Spleen (tissue), 11 donors: Measurements from ENCODE around the gene DBF4. TPM values are rescaled to one million over a fixed set of nuclear protein-coding genes. Genes with fewer than 3 reads are reported as not detected.
A peak's percentile ranks its signal among the peaks of the same experiment; 100 is the strongest.

Experiments
- DNase-seq: peaks from one replicate; pipeline ENCODE4 v3.0.0-alpha.2; 2020
- H3K27ac ChIP-seq, 8 donors: fragments of 200-600 bp; sonication (generic) in 7 of 8; 1 replicate in 4 of 8; 2 replicates in 4 of 8; pipeline versions ENCODE4 v1.5.0 to v1.8.0; 2016 to 2021; ENCODE audit warnings: inconsistent platforms in 4 of 8, mild to moderate bottlenecking in 4 of 8, moderate library complexity in 1 of 8
- H3K27me3 ChIP-seq, 7 donors: fragments of 200-600 bp; sonication (generic) in 6 of 7; replicated peaks in 1 of 7; 1 replicate in 4 of 7; 2 replicates in 3 of 7; pipeline versions ENCODE4 v1.5.0 to v1.8.0; 2016 to 2021; ENCODE audit warnings: inconsistent platforms in 3 of 7, mild to moderate bottlenecking in 1 of 7
- H3K36me3 ChIP-seq, 6 donors: fragments of 200-600 bp; sonication (generic) in 5 of 6; 1 replicate in 4 of 6; 2 replicates in 2 of 6; pipeline versions ENCODE4 v1.5.0 to v1.8.0; 2016 to 2021; ENCODE audit warnings: inconsistent platforms in 2 of 6
- H3K4me1 ChIP-seq, 6 donors: fragments of 200-600 bp; sonication (generic) in 5 of 6; 1 replicate in 3 of 6; 2 replicates in 3 of 6; pipeline versions ENCODE4 v1.5.0 to v1.8.0; 2016 to 2021; ENCODE audit warnings: inconsistent platforms in 3 of 6
- H3K4me3 ChIP-seq, 8 donors: fragments of 200-600 bp; sonication (generic) in 7 of 8; 1 replicate in 4 of 8; 2 replicates in 4 of 8; pipeline versions ENCODE4 v1.5.0 to v1.8.0; 2016 to 2021; ENCODE audit warnings: inconsistent platforms in 4 of 8, mild to moderate bottlenecking in 4 of 8, moderate library complexity in 2 of 8
- H3K9me3 ChIP-seq, 8 donors: fragments of 200-600 bp; sonication (generic) in 7 of 8; 1 replicate in 4 of 8; 2 replicates in 4 of 8; pipeline versions ENCODE4 v1.5.0 to v1.8.0; 2016 to 2021; ENCODE audit warnings: inconsistent platforms in 4 of 8
- CTCF ChIP-seq, 11 experiments: fragments of 200-600 bp in 7 of 11; fragments of 450-650 bp in 4 of 11; sonication (generic) in 4 of 11; IDR thresholded peaks in 8 of 11; conservative IDR thresholded peaks in 3 of 11; 1 replicate in 7 of 11; 2 replicates in 4 of 11; pipeline versions ENCODE4 v1.4.0 to v1.8.0; 2016 to 2021; ENCODE audit warnings: antibody characterized with exemption in 11 of 11, inconsistent platforms in 4 of 11, mild to moderate bottlenecking in 1 of 11
- POLR2A ChIP-seq, 3 donors: fragments of 450-650 bp; IDR thresholded peaks; one replicate each; pipeline ENCODE4 v1.5.1; 2017; ENCODE audit warnings: antibody characterized with exemption in 3 of 3, mild to moderate bottlenecking in 1 of 3
- POLR2AphosphoS5 ChIP-seq, 3 donors: sonication (generic); formaldehyde crosslinking; IDR thresholded peaks; one replicate each; pipeline ENCODE4 v1.5.1; 2017; ENCODE audit warnings: antibody characterized with exemption in 3 of 3
- WGBS, 5 donors: extraction: QIAGEN DNeasy Blood & Tissue Kit in 3 of 5; methylation state at CpG; one replicate each; pipeline versions ENCODE4 v1.1.5 to v1.1.7; 2013 to 2018; 5-methylcytosine and 5-hydroxymethylcytosine counted together
- intact Hi-C: fragments of 100-400 bp; cut with DNase I; formaldehyde crosslinking; loops from one replicate; pipeline ENCODE4 v1.15.0; 2023; ENCODE audit warnings: low total_unique reads
- polyA plus RNA-seq, 3 donors: library from polyadenylated mRNA; stranded (reverse); fragments of 200-250 nt; gene quantifications; one replicate each; pipeline ENCODE4 v1.2.1, GENCODE V29; 2013
- total RNA-seq, 7 donors: library from RNA; depleted of rRNA in 3 of 7; stranded (reverse); fragments of >200 nt in 3 of 7; fragmentation: NEBNext Ultra II Directional in 4 of 7; extraction: Animal tissue kit (Norgen Biotek cat#: 25700) in 4 of 7; gene quantifications; one replicate each; pipeline versions ENCODE4 v1.1.0 to v1.2.1, GENCODE V29; 2016 to 2021
- donor health status: healthy with polysubstance abuse.
- donor health status: DM: no; HTN: no; CAD: no; lungs with moderate emphysema.
- donor health status: DM: no; HTN: no; CAD: no.
- donor health status: Bipolar disorder and iron deficiency.
- donor health status: healthy.
- donor health status: DM: no; HTN: no; CAD: no.
- donor health status: DM: yes; HTN: yes; CAD: no.

Gene DBF4
- total and polyA plus RNA-seq, 10 donors: 8.8 to 26.8 (median 15.9) TPM

- Histone ChIP-seq H3K27me3 (no peaks in the 10 kb centered on the region), H3K4me3 (peak overlapping the region; percentile 74 to 85 (median 82)), H3K4me1 (peaks cover 20 to 68% (median 41%) of the 10 kb centered on the region in 6 donors), H3K27ac (peak overlapping the region; percentile 83 to 97 (median 96)), H3K36me3 (peaks cover 0 to 19% (median 0%) of the 10 kb centered on the region in 6 donors), H3K9me3 (peaks cover 0 to 8% (median 5%) of the 10 kb centered on the region in 8 donors)
- intact Hi-C loops: no loop called here
- DNase-seq: peak; percentile 93
- WGBS, 5 donors: 0 to 1% (median 0%) methylated on average over 27 of the region's 27 CpGs
- no peak for TF ChIP-seq CTCF (IDR thresholded peaks at IDR 0.05 in 8 of 11, conservative IDR thresholded peaks at IDR 0.05 in 3 of 11)
These were observed 559 bp downstream of the DBF4 start for GRCh38 chr7:87876869-87877234.

GRCh38 chr7:87877366-87878040 lies 1.2 kb downstream of the DBF4 start:
- H3K9me3 ChIP-seq: peaks cover 0 to 2% (median 0%) of the 10 kb centered on the region in 8 donors
- TF ChIP-seq POLR2AphosphoS5 (IDR thresholded peaks at IDR 0.05): no peak
- TF ChIP-seq CTCF (IDR thresholded peaks at IDR 0.05 in 8 of 11, conservative IDR thresholded peaks at IDR 0.05 in 3 of 11): no peak
- TF ChIP-seq POLR2A (IDR thresholded peaks at IDR 0.05): no peak
- H3K36me3 ChIP-seq: peaks cover 0 to 19% (median 3%) of the 10 kb centered on the region in 6 donors
- peak overlapping the region; percentile 83 to 97 (median 96) for H3K27ac ChIP-seq
- DNase-seq: no peak
- H3K27me3 ChIP-seq: no peaks in the 10 kb centered on the region
- intact Hi-C loops: no loop called here
- WGBS, 5 donors: 5 to 16% (median 10%) methylated on average over 10 of the region's 10 CpGs
- peaks cover 20 to 63% (median 41%) of the 10 kb centered on the region in 6 donors for H3K4me1 ChIP-seq
- H3K4me3 ChIP-seq: peak overlapping the region; percentile 74 to 85 (median 82)

GRCh38 chr7:87878208-87878735 lies 2.0 kb downstream of the DBF4 start:
- Histone ChIP-seq H3K4me1 (peaks cover 20 to 55% (median 41%) of the 10 kb centered on the region in 6 donors), H3K27ac (no peak overlapping the region), H3K4me3 (no peak overlapping the region), H3K36me3 (peaks cover 0 to 23% (median 4%) of the 10 kb centered on the region in 6 donors), H3K27me3 (no peaks in the 10 kb centered on the region), H3K9me3 (no peaks in the 10 kb centered on the region)
- TF ChIP-seq POLR2AphosphoS5 (IDR thresholded peaks at IDR 0.05) (no peak), POLR2A (IDR thresholded peaks at IDR 0.05) (no peak), CTCF (IDR thresholded peaks at IDR 0.05 in 8 of 11, conservative IDR thresholded peaks at IDR 0.05 in 3 of 11) (no peak)
- no peak for DNase-seq
- intact Hi-C loops: no loop called here
- WGBS, 5 donors: 67 to 85% (median 70%) methylated on average over 3 of the region's 3 CpGs

GRCh38 chr7:87882151-87882937 lies 6.1 kb downstream of the DBF4 start:
- peaks cover 0 to 52% (median 19%) of the 10 kb centered on the region in 6 donors for H3K36me3 ChIP-seq
- 85 to 93% (median 91%) methylated on average over 4 of the region's 4 CpGs for WGBS, 5 donors
- intact Hi-C loops: no loop called here

More at GRCh38 chr7:87882151-87882937, 6.1 kb downstream of the DBF4 start:
- Histone ChIP-seq H3K27me3 (no peaks in the 10 kb centered on the region), H3K4me3 (no peak overlapping the region), H3K27ac (no peak overlapping the region), H3K9me3 (no peaks in the 10 kb centered on the region), H3K4me1 (peaks cover 4 to 27% (median 17%) of the 10 kb centered on the region in 6 donors)
- TF ChIP-seq POLR2AphosphoS5 (IDR thresholded peaks at IDR 0.05) (no peak), CTCF (IDR thresholded peaks at IDR 0.05 in 8 of 11, conservative IDR thresholded peaks at IDR 0.05 in 3 of 11) (no peak), POLR2A (IDR thresholded peaks at IDR 0.05) (no peak)
- no peak for DNase-seq
